Stimulated activated CD4-positive, alpha-beta T cell treated with anti-CD3 and anti-CD28 coated beads, Interleukin-2, amount 100 ng/mL, for 24 hours (primary cell): ENCODE measurements around the gene SLC38A10.

ENCODE experiments used
- DNase-seq, 2 donors: peaks; one replicate each; pipeline ENCODE4 v3.0.0-alpha.2; 2020

SLC38A10 gene

GRCh38 chr17:81251709-81252301 is 43.3 kb downstream of the SLC38A10 start:
- DNase-seq: no peak

- DNase-seq: no peak
These were observed 43.9 kb downstream of the SLC38A10 start for GRCh38 chr17:81251094-81251708.

- no peak for DNase-seq
These were observed 44.6 kb downstream of the SLC38A10 start for GRCh38 chr17:81250286-81251093.

- no peak for DNase-seq
These were observed 45.7 kb downstream of the SLC38A10 start for GRCh38 chr17:81249223-81250040.

GRCh38 chr17:81248649-81249048 is 46.5 kb downstream of the SLC38A10 start:
- DNase-seq: no peak

GRCh38 chr17:81247339-81247990 is 47.6 kb downstream of the SLC38A10 start:
- no peak for DNase-seq

GRCh38 chr17:81246679-81247338 is 48.3 kb downstream of the SLC38A10 start:
- no peak for DNase-seq

DNA sequence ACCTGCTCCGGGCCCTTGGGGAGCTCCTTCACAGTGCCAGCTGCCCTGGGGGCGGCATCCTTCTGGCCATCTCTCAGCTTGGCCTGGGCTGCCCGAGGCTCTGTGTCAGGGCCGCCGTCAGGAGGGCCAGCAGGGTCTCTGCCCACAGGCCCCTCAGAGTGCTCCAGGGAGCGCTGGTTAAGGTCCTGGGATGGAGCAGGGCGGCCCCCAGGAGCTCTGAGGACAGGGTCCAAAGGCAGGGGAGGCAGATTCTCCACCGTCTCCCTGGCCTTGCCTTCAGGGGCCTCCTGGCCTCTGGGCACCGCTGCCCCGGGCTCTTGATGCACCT is 48.8 kb downstream of the SLC38A10 start:
- DNase-seq: no peak

- no peak for DNase-seq
These were observed 49.3 kb downstream of the SLC38A10 start for GRCh38 chr17:81245665-81246342.

DNA sequence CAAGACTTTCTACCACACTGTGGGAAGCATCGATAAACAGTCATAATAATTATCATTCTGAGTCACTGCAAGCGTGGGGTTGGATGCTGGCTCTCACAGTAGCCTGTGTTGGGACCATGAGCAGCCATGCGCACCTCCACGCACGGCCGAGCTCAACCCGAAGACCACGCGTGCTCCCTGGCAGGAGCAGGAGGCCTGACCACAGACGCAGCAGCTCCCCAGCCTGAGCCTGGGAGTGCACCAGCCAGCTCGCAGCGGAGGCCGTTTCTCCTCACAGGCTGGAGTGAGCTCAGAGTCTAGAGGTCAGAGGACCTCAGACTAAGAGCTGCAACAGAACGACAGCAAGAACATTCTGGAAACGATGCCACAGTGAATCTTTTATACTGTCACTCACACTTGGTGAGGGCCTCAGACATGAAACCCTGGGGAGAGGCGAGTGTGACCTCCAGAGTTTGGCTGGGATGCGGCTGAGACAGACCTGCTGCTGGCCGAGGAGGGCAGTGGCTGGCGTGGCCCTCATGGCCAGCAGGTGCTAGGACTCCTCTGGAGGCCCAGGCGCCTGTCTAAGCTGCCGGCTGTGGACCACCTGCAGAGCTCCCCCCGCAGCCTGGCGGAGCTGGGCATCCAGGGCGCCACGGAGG is 50.0 kb downstream of the SLC38A10 start:
- DNase-seq: no peak

GRCh38 chr17:81244358-81245023 is 50.6 kb downstream of the SLC38A10 start:
- no peak for DNase-seq

DNA sequence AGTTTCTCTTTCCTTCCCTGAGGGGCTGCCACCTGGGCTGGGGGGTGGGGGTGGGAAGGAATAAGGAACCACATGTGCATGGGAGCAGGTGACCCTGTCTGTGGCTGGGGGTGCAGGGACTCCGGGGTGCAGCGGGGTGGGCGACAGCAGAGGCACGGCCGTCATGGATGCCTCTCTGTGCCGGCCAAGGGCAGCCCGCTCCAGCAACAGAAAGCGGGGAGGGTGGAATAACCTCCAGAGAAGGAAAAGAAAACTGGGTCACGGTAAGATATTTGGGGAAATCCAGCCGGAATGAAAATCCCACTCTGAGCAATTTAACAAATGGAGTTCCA is 51.8 kb downstream of the SLC38A10 start:
- DNase-seq: no peak

DNA sequence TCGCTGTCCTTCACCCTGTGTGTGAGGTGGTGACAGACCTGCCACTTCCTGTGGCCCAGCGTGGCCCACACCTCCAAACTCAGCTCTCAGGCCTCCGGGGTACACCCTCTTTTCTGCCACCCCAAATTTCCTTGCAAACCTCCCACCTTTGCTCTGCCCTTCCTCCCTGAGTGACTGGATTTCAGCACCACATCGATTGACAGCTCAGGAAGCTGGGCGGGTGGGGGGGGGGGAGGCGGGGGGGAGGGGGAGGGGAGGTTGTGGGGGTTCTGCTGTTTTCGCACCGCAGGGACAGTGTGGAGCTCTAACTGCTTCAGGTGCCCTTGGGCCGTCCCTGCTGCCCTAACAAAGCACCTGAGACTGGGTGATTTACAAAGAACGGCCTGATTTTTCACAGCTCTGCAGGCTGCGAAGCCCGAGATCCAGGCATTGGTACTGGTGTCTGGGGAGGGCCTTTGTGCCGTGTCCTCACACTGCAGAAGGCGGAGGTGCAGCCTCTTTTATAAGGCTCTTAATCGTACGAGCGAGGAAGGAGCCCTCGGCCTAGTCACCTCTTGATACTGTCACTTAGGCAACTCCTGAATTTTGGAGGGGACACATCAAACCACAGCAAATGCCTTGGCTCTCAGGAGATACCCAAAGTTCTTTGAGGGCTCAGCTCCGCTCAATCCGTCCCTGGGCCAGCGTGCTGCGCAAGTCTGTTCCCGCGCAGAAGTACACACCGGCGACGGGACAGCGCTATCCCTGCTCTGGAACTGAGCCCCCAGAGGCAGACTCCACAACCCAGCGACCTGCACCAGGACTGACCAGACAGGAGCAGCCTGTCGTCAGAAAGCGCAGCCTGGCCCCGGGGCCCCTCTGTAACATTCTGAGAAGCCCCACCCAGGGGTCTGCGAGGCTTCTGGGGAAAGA is 52.4 kb downstream of the SLC38A10 start:
- DNase-seq: no peak

DNA sequence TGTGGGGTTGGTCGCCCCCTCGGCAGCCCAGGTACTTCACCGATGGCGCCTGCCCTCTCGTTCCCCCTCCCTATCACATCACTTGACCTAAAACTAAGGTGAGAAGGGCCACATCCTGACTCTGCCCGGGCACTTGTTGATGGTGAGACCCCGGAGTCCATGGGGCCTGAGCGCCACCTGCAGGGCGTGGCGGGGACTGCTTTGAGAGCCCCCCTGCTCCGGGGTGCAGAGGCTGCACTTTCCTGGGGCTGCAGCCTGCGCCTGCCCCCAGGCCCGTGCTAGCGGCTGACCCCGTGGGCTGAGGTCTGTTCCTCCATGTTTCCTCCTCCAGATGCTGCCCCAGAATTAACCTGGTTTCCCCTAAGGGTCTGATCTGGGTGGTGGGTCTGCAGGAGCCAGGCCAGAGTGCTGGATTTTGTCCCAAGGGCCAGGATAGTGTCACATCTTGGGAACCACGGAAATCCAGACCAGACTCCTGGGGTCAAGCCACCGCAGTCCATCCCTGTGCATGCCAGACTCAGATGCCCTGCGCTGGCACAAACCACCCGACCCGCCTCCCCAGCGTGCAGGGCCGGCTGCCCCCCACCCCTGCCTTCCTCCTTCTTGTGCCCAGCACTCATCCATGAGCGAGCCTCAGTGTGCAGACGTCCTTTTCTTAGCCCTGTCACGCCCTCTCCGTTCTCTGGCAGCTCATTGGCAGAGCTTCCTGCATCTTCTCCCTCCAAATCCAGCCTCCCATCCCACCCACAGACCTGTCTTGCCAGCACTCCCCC is 53.3 kb downstream of the SLC38A10 start:
- peak; percentile 75 to 76 for DNase-seq

DNA sequence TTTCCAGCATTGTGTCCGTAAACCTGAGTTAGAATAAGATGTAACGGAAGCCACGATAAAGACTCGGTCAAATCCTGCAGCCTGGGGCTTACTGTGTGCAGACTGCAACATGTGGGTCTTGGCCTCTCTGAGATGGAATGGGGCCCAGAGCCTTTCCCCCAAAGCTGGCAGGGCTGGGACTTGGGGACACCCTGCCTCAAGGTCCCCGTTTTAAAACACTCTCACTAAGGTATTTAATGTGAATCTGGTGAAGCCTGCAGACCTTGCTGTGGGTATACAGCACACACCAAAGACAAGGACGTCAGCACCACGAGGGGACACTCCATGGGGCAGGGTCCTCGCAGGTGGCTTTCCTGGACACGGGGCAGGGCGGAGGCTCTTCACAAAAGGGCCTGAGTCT is 53.9 kb downstream of the SLC38A10 start:
- DNase-seq: no peak

DNA sequence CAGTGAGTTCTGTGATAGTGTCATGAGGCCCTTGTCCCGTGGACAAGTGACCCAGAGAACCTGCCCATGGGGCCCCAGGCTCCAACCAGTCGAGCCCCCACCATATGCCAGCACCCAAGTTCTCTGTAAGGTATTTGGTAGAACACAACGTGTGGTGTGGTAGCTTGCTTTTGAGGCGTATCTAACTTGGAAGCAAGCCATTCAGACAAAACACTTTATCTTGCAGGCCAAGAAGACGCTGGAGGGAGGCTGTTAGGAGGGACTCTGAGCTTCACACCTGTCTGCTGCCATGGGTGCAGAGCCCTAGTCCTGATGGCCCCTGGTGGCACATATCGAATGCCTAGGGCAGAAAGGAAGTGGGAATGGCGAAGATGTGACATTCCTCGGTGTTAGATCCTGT is 54.3 kb downstream of the SLC38A10 start:
- no peak for DNase-seq

GRCh38 chr17:81239714-81240555 is 55.2 kb downstream of the SLC38A10 start:
- peak; percentile 61 to 64 for DNase-seq
